HCT116 (cell line): ENCODE measurements around the gene NXPH2.

ENCODE experiments used
- CEBPB ChIP-seq: IDR thresholded peaks from 2 replicates; pipeline ENCODE4 v1.6.1; 2012; ENCODE audit warnings: low read depth
- EZH2 ChIP-seq: fragments of 200-600 bp; sonication (generic); IDR thresholded peaks from 2 replicates; pipeline ENCODE4 v1.6.1; 2017; ENCODE audit warnings: antibody characterized with exemption, mixed run types
- RAD21 ChIP-seq: IDR thresholded peaks from 2 replicates; pipeline ENCODE4 v1.6.1; 2012; ENCODE audit warnings: low read depth, mild to moderate bottlenecking
- SRF ChIP-seq: IDR thresholded peaks from 2 replicates; pipeline ENCODE4 v1.6.1; 2012; ENCODE audit warnings: low read depth
- ZNF274 ChIP-seq: fragments of 200-500 bp; sonication (Bioruptor generic); IDR thresholded peaks from 2 replicates; pipeline ENCODE4 v1.6.1; 2014; ENCODE audit warnings: mild to moderate bottlenecking, low read depth, low read length, inconsistent platforms
- TF ChIP-seq, protein P1 (sequence below), 3 experiments: fragments of 200-600 bp in 1 of 3; sonication (generic) in 1 of 3; IDR thresholded peaks in 2 of 3; conservative IDR thresholded peaks in 1 of 3; 2 replicates each; pipeline ENCODE4 v1.5.1; 2012 to 2017; ENCODE audit warnings: low read depth in 2 of 3, low read length in 2 of 3, antibody characterized with exemption in 1 of 3, borderline replicate concordance in 1 of 3, control low read depth in 1 of 3, mild to moderate bottlenecking in 1 of 3, mixed read lengths in 1 of 3, mixed run types in 1 of 3, moderate library complexity in 1 of 3; ENCODE audit not compliant: insufficient read depth in 1 of 3
- TF ChIP-seq, protein P2 (sequence below): IDR thresholded peaks from 2 replicates; pipeline ENCODE4 v1.6.1; 2012

DNA sequence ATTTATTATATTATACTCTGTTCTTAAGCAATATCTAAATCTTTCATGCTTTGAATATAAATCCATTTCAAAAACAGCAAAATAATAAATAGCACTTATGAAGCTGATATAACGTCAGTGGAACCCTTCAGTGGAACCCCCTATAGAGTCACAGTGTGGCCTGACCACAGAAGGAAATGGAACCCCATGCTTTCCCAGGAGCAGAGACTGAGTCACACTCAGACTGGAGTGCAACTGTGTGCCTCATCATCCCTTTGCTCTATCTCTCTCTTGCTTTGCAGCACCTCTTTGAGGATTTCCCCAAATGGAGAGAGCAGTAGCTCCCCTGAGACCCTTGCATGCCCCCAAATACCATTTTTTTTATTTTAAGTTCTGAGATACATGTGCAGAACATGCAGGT, 13.1 kb downstream of the NXPH2 start:
- TF ChIP-seq RAD21 (no peak), ZNF274 (no peak), EZH2 (no peak), CEBPB (no peak), SRF (no peak)
- TF ChIP-seq, protein P1, sequence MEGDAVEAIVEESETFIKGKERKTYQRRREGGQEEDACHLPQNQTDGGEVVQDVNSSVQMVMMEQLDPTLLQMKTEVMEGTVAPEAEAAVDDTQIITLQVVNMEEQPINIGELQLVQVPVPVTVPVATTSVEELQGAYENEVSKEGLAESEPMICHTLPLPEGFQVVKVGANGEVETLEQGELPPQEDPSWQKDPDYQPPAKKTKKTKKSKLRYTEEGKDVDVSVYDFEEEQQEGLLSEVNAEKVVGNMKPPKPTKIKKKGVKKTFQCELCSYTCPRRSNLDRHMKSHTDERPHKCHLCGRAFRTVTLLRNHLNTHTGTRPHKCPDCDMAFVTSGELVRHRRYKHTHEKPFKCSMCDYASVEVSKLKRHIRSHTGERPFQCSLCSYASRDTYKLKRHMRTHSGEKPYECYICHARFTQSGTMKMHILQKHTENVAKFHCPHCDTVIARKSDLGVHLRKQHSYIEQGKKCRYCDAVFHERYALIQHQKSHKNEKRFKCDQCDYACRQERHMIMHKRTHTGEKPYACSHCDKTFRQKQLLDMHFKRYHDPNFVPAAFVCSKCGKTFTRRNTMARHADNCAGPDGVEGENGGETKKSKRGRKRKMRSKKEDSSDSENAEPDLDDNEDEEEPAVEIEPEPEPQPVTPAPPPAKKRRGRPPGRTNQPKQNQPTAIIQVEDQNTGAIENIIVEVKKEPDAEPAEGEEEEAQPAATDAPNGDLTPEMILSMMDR (IDR thresholded peaks at IDR 0.05 in 2 of 3, conservative IDR thresholded peaks at IDR 0.05 in 1 of 3; ENCODE audit: borderline replicate concordance in 1 of 3, insufficient read depth in 1 of 3, low read depth in 2 of 3, low read length in 2 of 3), result no peak
- TF ChIP-seq, protein P2, sequence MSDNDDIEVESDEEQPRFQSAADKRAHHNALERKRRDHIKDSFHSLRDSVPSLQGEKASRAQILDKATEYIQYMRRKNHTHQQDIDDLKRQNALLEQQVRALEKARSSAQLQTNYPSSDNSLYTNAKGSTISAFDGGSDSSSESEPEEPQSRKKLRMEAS, result no peak
